Measurements from ENCODE around the gene TBPL1.

GRCh38 chr6:133999305-133999704 lies 46.3 kb downstream of the TBPL1 start:
- no peak for TF ChIP-seq CTCF (IDR thresholded peaks at IDR 0.05)
- no peak for TF ChIP-seq POLR2A (IDR thresholded peaks at IDR 0.05)

Data from thyroid gland (tissue), 4 donors.